ENCODE results near the gene FGF11. TPM values are rescaled to one million over a fixed set of nuclear protein-coding genes. Genes with fewer than 3 reads are reported as not detected.

The FGF11 gene
- total RNA-seq, 2 experiments from 2014 or later, result 1.5 to 1.7 TPM

DNA sequence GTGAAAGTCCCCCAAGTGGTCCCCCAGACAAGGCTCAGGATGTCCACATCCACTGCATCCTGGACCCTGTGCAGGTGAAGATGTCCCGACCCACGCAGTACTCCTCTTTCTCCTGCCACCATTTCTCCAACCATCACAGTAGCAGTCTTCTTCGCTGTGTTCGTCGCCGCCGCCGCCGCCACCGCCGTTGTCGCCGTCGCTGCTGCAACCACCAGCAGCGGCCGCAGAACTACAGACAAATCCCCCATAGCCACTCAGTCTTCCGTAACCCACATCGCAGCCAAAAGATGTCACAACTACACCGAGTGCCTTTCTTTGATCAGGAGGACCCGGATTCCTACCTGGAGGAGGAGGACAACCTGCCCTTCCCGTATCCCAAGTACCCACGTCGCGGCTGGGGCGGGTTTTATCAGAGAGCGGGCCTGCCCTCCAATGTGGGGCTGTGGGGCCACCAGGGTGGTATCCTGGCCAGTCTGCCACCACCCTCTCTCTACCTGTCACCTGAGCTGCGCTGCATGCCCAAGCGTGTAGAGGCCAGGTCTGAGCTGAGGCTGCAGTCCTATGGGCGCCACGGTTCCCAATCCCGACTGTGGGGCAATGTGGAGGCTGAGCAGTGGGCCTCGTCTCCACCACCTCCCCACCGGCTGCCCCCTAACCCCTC lies 13.0 kb upstream of the FGF11 start:
- no peaks in the 10 kb centered on the region for H3K27me3 Mint-ChIP-seq
- intact Hi-C loops (cut with DNase I, micrococcal nuclease), result no loop called here
- no peaks in the 10 kb centered on the region for H3K36me3 Mint-ChIP-seq (ENCODE audit: low read depth)
- no peaks in the 10 kb centered on the region for H3K36me3 ChIP-seq (ENCODE audit: insufficient read depth, low read length)
- CTCF ChIA-PET, result no interaction called here
- H3K9me3 ChIP-seq (ENCODE audit: control insufficient read depth in 1 of 2, insufficient read depth in 1 of 2, low read length in 2 of 2), result no peaks in the 10 kb centered on the region
- H3K9me3 Mint-ChIP-seq, result no peaks in the 10 kb centered on the region
- no peak overlapping the region for H3K4me3 Mint-ChIP-seq
- POLR2A ChIA-PET, result no interaction called here
- TF ChIP-seq, protein P1, sequence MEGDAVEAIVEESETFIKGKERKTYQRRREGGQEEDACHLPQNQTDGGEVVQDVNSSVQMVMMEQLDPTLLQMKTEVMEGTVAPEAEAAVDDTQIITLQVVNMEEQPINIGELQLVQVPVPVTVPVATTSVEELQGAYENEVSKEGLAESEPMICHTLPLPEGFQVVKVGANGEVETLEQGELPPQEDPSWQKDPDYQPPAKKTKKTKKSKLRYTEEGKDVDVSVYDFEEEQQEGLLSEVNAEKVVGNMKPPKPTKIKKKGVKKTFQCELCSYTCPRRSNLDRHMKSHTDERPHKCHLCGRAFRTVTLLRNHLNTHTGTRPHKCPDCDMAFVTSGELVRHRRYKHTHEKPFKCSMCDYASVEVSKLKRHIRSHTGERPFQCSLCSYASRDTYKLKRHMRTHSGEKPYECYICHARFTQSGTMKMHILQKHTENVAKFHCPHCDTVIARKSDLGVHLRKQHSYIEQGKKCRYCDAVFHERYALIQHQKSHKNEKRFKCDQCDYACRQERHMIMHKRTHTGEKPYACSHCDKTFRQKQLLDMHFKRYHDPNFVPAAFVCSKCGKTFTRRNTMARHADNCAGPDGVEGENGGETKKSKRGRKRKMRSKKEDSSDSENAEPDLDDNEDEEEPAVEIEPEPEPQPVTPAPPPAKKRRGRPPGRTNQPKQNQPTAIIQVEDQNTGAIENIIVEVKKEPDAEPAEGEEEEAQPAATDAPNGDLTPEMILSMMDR (IDR thresholded peaks at IDR 0.05), result no peak
- no peak overlapping the region for H3K4me3 ChIP-seq (ENCODE audit: low read length)
- H3K4me1 Mint-ChIP-seq (ENCODE audit: low read depth), result no peaks in the 10 kb centered on the region
- H3K4me1 ChIP-seq (ENCODE audit: insufficient read depth, low read length), result no peaks in the 10 kb centered on the region
- no peaks in the 10 kb centered on the region for H3K27me3 ChIP-seq (ENCODE audit: control insufficient read depth in 1 of 2, insufficient read depth in 2 of 2, low read length in 2 of 2)
- ATAC-seq (ENCODE audit: poor library complexity) (no peak), DNase-seq (no peak)
- H3K27ac Mint-ChIP-seq, result no peak overlapping the region
- H3K27ac ChIP-seq (ENCODE audit: low read depth in 1 of 2, low read length in 2 of 2), result no peak overlapping the region

DNA sequence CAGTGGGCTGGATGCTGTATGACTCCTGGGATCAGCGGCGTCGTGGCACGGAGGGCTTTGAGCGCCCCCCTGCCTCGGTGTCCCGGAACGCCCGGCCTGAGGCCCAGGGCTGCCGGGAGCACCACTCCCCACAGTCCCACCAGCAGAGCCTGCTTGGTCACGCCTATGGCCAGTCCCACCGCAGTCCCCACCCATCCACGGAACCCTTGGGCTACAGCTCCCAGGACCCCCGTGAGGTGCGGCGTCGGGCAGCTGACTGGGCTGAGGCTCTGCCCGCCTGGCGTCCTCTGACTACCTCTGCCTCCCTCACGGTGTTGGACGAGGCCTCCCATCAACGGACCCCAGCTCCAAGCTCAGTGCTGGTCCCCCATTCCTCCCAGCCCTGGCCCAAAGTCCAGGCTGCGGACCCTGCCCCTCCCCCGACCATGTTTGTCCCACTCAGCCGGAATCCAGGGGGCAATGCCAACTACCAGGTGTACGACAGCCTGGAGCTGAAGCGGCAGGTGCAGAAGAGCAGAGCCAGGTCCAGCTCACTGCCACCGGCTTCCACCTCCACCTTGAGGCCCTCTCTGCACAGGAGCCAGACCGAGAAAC lies 12.3 kb upstream of the FGF11 start:
- TF ChIP-seq, protein P1 (IDR thresholded peaks at IDR 0.05), result no peak
- intact Hi-C loops (cut with DNase I, micrococcal nuclease), result no loop called here
- no peaks in the 10 kb centered on the region for H3K27me3 ChIP-seq (ENCODE audit: control insufficient read depth in 1 of 2, insufficient read depth in 2 of 2, low read length in 2 of 2)
- H3K4me3 ChIP-seq (ENCODE audit: low read length), result no peak overlapping the region
- ChIA-PET CTCF (no interaction called here), POLR2A (no interaction called here)
- no peaks in the 10 kb centered on the region for H3K9me3 ChIP-seq (ENCODE audit: control insufficient read depth in 1 of 2, insufficient read depth in 1 of 2, low read length in 2 of 2)
- H3K36me3 Mint-ChIP-seq (ENCODE audit: low read depth), result no peaks in the 10 kb centered on the region
- no peaks in the 10 kb centered on the region for H3K36me3 ChIP-seq (ENCODE audit: insufficient read depth, low read length)
- no peaks in the 10 kb centered on the region for H3K9me3 Mint-ChIP-seq
- H3K4me3 Mint-ChIP-seq, result no peak overlapping the region
- DNase-seq, result no peak
- no peak overlapping the region for H3K27ac ChIP-seq (ENCODE audit: low read depth in 1 of 2, low read length in 2 of 2)
- no peak for ATAC-seq (ENCODE audit: poor library complexity)
- no peak overlapping the region for H3K27ac Mint-ChIP-seq
- no peaks in the 10 kb centered on the region for H3K4me1 Mint-ChIP-seq (ENCODE audit: low read depth)
- H3K27me3 Mint-ChIP-seq, result no peaks in the 10 kb centered on the region
- H3K4me1 ChIP-seq (ENCODE audit: insufficient read depth, low read length), result no peaks in the 10 kb centered on the region

DNA sequence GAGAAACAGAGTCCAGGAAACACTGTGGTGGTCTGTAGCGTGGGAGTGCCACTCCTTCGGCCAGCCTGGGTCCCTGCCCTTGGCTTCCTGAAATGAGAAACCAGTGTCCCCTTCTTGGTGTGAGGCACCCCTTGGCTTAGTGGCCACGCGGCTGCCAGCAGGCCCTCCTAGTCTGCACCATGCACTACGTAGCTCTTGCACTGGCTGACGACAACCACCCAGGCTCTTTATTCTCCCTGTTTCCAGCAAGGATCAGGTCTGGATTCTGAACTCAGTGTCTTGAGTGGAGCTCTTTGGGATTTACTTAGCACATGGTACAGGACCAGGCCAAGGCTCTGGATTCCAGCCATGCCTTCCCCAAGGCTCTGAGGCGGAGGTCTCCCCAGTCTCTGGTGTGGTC lies 11.8 kb upstream of the FGF11 start:
- CTCF ChIA-PET, result no interaction called here
- no peaks in the 10 kb centered on the region for H3K36me3 Mint-ChIP-seq (ENCODE audit: low read depth)

More for the DNA sequence above, 11.8 kb upstream of the FGF11 start:
- Mint-ChIP-seq H3K27ac (no peak overlapping the region), H3K4me1 (ENCODE audit: low read depth) (no peaks in the 10 kb centered on the region), H3K4me3 (no peak overlapping the region), H3K9me3 (no peaks in the 10 kb centered on the region), H3K27me3 (no peaks in the 10 kb centered on the region)
- Histone ChIP-seq H3K4me3 (ENCODE audit: low read length) (no peak overlapping the region), H3K27ac (ENCODE audit: low read depth in 1 of 2, low read length in 2 of 2) (no peak overlapping the region), H3K36me3 (ENCODE audit: insufficient read depth, low read length) (no peaks in the 10 kb centered on the region), H3K27me3 (ENCODE audit: control insufficient read depth in 1 of 2, insufficient read depth in 2 of 2, low read length in 2 of 2) (no peaks in the 10 kb centered on the region), H3K4me1 (ENCODE audit: insufficient read depth, low read length) (no peaks in the 10 kb centered on the region), H3K9me3 (ENCODE audit: control insufficient read depth in 1 of 2, insufficient read depth in 1 of 2, low read length in 2 of 2) (no peaks in the 10 kb centered on the region)
- ATAC-seq (ENCODE audit: poor library complexity), result no peak
- intact Hi-C loops (cut with DNase I, micrococcal nuclease), result no loop called here
- TF ChIP-seq, protein P1 (IDR thresholded peaks at IDR 0.05), result no peak
- POLR2A ChIA-PET, result no interaction called here
- DNase-seq, result no peak
